Progenitor cell of endocrine pancreas (in vitro differentiated cells): ENCODE measurements around the gene HYAL1. TPM values are rescaled to one million over a fixed set of nuclear protein-coding genes. Genes with fewer than 3 reads are reported as not detected.
A peak's percentile ranks its signal among the peaks of the same experiment; 100 is the strongest.

ENCODE experiments used
- DNase-seq: peaks from one replicate; pipeline ENCODE4 v3.0.0; 2021; ENCODE audit warnings: low spot score; ENCODE audit not compliant: unreplicated experiment
- H3K27ac Mint-ChIP-seq: 2 replicates; pipeline ENCODE4 v1.8.0; 2021; ENCODE audit warnings: mild to moderate bottlenecking, moderate library complexity, mixed read lengths
- H3K27me3 Mint-ChIP-seq: 2 replicates; pipeline ENCODE4 v1.8.0; 2021; ENCODE audit warnings: mixed read lengths
- H3K36me3 Mint-ChIP-seq: 2 replicates; pipeline ENCODE4 v1.8.0; 2022; ENCODE audit warnings: mixed read lengths; ENCODE audit not compliant: insufficient read depth
- H3K4me1 Mint-ChIP-seq: 2 replicates; pipeline ENCODE4 v1.8.0; 2021; ENCODE audit warnings: low read depth, mixed read lengths
- H3K4me3 Mint-ChIP-seq: 2 replicates; pipeline ENCODE4 v1.8.0; 2021; ENCODE audit warnings: low read depth, mild to moderate bottlenecking, moderate library complexity, mixed read lengths
- H3K9me3 Mint-ChIP-seq: 2 replicates; pipeline ENCODE4 v1.8.0; 2021; ENCODE audit warnings: low read depth, mixed read lengths
- total RNA-seq: library from RNA; stranded (reverse); gene quantifications from 2 replicates; pipeline ENCODE4 v1.2.1, GENCODE V29; 2021
- TF ChIP-seq, protein P1 (sequence below): fragments of 200-600 bp; sonication (generic); IDR thresholded peaks from one replicate; pipeline ENCODE4 v1.5.0; 2021; ENCODE audit warnings: antibody characterized with exemption, mild to moderate bottlenecking; ENCODE audit not compliant: unreplicated experiment

HYAL1 gene
- total RNA-seq, 1 donor from 2014 or later = 3.1 TPM

GRCh38 chr3:50350213-50350526 is 46.8 kb upstream of the HYAL1 start:
- Mint-ChIP-seq H3K9me3 (no peaks in the 10 kb centered on the region), H3K27ac (peak overlapping the region; percentile 96), H3K36me3 (peaks cover 5% of the 10 kb centered on the region), H3K27me3 (peaks cover 7% of the 10 kb centered on the region), H3K4me1 (peaks cover 21% of the 10 kb centered on the region), H3K4me3 (peak overlapping the region; percentile 96)
- DNase-seq = no peak
- TF ChIP-seq, protein P1, sequence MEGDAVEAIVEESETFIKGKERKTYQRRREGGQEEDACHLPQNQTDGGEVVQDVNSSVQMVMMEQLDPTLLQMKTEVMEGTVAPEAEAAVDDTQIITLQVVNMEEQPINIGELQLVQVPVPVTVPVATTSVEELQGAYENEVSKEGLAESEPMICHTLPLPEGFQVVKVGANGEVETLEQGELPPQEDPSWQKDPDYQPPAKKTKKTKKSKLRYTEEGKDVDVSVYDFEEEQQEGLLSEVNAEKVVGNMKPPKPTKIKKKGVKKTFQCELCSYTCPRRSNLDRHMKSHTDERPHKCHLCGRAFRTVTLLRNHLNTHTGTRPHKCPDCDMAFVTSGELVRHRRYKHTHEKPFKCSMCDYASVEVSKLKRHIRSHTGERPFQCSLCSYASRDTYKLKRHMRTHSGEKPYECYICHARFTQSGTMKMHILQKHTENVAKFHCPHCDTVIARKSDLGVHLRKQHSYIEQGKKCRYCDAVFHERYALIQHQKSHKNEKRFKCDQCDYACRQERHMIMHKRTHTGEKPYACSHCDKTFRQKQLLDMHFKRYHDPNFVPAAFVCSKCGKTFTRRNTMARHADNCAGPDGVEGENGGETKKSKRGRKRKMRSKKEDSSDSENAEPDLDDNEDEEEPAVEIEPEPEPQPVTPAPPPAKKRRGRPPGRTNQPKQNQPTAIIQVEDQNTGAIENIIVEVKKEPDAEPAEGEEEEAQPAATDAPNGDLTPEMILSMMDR = no peak

DNA sequence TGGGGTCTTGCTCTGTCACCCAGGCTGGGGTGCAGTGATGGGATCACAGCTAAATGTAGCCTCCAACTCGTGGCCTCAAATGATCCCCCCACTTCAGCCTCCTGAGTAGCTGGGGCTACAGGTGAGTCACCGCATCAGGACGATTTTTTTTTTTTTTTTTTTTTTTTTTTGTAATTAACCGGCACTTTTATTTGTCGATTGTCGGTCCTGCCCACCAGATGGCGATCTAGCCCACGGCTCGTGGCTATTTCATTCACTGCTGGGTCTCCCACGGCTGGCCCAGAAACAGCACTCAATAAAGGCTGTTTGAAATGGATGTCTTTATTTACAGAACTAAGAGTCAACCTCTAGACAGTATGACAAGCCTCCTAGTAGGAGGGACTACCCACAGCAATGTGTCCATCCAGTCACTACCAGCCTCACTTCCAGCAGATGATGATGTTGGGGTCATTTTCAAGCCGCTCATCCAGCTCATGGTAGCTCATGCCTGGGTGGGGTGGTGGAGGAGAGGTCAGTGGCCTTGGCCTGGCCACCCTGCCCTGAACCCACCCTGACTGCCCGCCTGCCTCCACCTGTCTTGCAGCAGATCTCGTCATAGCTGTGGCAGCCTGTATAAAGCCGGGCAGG is 43.9 kb upstream of the HYAL1 start:
- TF ChIP-seq, protein P1 = peak; percentile 72
- Mint-ChIP-seq H3K27ac (no peak overlapping the region), H3K4me3 (no peak overlapping the region), H3K9me3 (no peaks in the 10 kb centered on the region), H3K4me1 (peaks cover 21% of the 10 kb centered on the region), H3K36me3 (peaks cover 3% of the 10 kb centered on the region), H3K27me3 (peaks cover 33% of the 10 kb centered on the region)
- DNase-seq = peak; percentile 46

DNA sequence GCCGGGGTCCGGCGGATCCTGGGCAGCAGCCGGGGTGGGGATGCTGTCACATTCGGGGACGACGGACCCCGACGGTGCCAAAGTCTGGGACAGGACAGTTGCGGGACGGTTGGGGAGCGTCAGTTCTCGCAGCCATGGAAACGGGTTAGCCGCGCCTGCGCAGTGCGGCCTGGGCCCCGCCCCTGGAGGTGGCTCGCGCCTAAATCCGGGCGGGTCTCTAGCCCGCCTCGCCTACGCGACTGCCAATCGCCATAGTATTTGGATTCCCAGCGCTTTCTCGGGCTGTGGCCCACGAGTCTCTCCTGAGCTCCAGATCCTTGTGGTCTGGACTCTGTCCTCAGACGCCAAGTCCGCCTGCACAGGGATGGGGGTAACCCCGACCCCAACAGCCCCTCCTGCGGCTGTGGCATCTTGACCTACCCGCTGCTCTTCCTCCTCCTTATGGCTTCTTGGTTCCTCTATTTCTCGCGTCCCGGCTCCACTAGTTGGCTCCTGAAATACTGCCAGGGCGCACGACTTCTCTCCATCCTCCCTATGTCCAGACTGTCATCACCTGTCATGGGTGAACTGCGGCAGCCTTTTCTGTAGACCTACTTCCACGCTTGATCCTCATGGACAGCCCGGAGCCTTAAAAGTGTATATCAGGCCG is 42.3 kb upstream of the HYAL1 start, which contains the start of gene ZMYND10:
TSS of gene ZMYND10 (minus strand) at position 147 of the 649 bp plus-strand sequence. CDS start 153 bp downstream, outside the sequence.
- Mint-ChIP-seq H3K4me1 (peaks cover 14% of the 10 kb centered on the region), H3K27me3 (peaks cover 48% of the 10 kb centered on the region), H3K9me3 (no peaks in the 10 kb centered on the region), H3K27ac (peak within 1 kb of the TSS; percentile 8), H3K4me3 (peak within 1 kb of the TSS; percentile 47), H3K36me3 (peaks cover 3% of the 10 kb centered on the region)
- TF ChIP-seq, protein P1 = no peak
- no peak for DNase-seq

GRCh38 chr3:50345008-50345407 is 41.6 kb upstream of the HYAL1 start:
- H3K4me3 Mint-ChIP-seq = no peak overlapping the region
- DNase-seq = no peak
- H3K27me3 Mint-ChIP-seq = peaks cover 51% of the 10 kb centered on the region
- TF ChIP-seq, protein P1 = no peak
- peaks cover 8% of the 10 kb centered on the region for H3K4me1 Mint-ChIP-seq
- H3K36me3 Mint-ChIP-seq = peaks cover 3% of the 10 kb centered on the region
- H3K27ac Mint-ChIP-seq = no peak overlapping the region
- no peaks in the 10 kb centered on the region for H3K9me3 Mint-ChIP-seq

DNA sequence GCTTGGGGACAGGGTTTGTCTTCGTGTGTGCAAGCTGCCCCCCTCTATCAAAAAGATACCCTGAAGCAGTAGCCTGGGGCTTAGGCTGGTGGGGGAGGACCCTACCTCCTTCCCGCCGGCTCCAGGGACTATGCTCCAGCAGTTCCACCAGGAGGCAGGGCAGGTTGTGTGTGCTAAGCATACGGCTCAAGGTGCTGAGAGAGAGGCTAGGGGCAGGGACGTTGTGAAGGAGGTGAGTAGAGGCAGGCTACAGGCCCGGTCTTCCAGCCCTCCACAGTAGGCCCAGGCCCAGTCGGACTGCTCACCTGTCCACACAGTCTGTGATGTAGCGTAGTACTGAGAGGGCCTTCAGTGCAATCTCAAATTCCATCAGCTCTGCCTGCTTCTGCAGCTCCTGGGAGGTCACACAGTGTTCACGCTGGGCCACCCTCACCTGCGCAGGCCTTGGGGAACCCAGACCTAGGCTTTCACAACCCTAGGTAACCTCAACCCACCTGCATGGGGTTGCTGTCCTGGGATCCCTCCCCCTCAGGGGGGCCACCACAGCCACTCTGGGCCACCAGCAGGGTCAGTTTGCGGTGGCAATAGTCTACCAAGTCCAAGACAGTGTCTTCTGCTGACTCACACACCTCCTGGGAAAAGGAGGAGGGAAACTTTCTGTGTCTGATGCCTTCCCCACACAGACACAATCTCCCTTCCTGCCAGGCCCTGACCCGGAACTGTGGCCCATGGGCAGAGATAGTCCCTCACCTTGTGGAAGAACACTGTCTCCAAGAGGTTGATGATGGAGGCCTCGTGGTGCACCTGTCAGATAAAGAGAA is 39.6 kb upstream of the HYAL1 start:
- DNase-seq = no peak
- peaks cover 66% of the 10 kb centered on the region for H3K27me3 Mint-ChIP-seq

More for the DNA sequence above, 39.6 kb upstream of the HYAL1 start:
- Mint-ChIP-seq H3K4me1 (peaks cover 10% of the 10 kb centered on the region), H3K4me3 (no peak overlapping the region), H3K36me3 (no peaks in the 10 kb centered on the region), H3K27ac (no peak overlapping the region), H3K9me3 (no peaks in the 10 kb centered on the region)
- TF ChIP-seq, protein P1 = peak; percentile 16
